ENCODE measurements around the gene APOA5. TPM values are rescaled to one million over a fixed set of nuclear protein-coding genes. Genes with fewer than 3 reads are reported as not detected.
A peak's percentile ranks its signal among the peaks of the same experiment; 100 is the strongest.

APOA5 gene
- total and polyA plus RNA-seq, 2 of the 8 experiments (the other 6 are each of a cell fraction or from before 2014, with no cell fraction given) = 0.08 to 0.15 TPM

- TF ChIP-seq RFX5 (IDR thresholded peaks at IDR 0.05; ENCODE audit: borderline replicate concordance, low read depth, low read length) (no peak), GTF2F1 (IDR thresholded peaks at IDR 0.05; ENCODE audit: borderline replicate concordance, low read depth, low read length) (no peak), TAF7 (optimal IDR thresholded peaks at IDR 0.05; ENCODE audit: borderline replicate concordance, low read depth, low read length) (peak; percentile 74), CHD1 (IDR thresholded peaks at IDR 0.05; ENCODE audit: low read depth, low read length) (no peak), RAD21 (IDR thresholded peaks at IDR 0.05 in 1 of 2, conservative IDR thresholded peaks at IDR 0.05 in 1 of 2; ENCODE audit: low read depth in 2 of 2, low read length in 2 of 2) (no peak), POLR2A (IDR thresholded peaks at IDR 0.05; ENCODE audit: control extremely low read depth in 1 of 2, low read depth in 2 of 2, low read length in 2 of 2) (peak; percentile 20 to 96), CHD2 (IDR thresholded peaks at IDR 0.05; ENCODE audit: low read length) (no peak; the same call in 1 of the 2 replicates), RXRA (IDR thresholded peaks at IDR 0.05; ENCODE audit: insufficient read depth, low read depth, low read length) (no peak), RBBP5 (IDR thresholded peaks at IDR 0.05; ENCODE audit: borderline replicate concordance, low read depth, low read length) (peak; percentile 98; the same call in 1 of the 2 replicates), CTBP2 (IDR thresholded peaks at IDR 0.05; ENCODE audit: borderline replicate concordance, insufficient read depth, insufficient read length, low read length) (no peak), SUZ12 (IDR thresholded peaks at IDR 0.05; ENCODE audit: low read length) (no peak), KDM1A (IDR thresholded peaks at IDR 0.05; ENCODE audit: borderline replicate concordance, low read length) (no peak), KDM4A (IDR thresholded peaks at IDR 0.05; ENCODE audit: low read depth, low read length, severe bottlenecking) (peak; percentile 40)
- TF ChIP-seq, protein P1, sequence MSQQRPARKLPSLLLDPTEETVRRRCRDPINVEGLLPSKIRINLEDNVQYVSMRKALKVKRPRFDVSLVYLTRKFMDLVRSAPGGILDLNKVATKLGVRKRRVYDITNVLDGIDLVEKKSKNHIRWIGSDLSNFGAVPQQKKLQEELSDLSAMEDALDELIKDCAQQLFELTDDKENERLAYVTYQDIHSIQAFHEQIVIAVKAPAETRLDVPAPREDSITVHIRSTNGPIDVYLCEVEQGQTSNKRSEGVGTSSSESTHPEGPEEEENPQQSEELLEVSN (IDR thresholded peaks at IDR 0.05) = peak; percentile 79
Measured at GRCh38 chr11:116772443-116773202, 19.1 kb downstream of the APOA5 start, which contains the start of gene BUD13 (continued).

All from H1 (cell line).